HG03103 (cell line): Measurements from ENCODE around the gene MED22.
A peak's percentile ranks its signal among the peaks of the same experiment; 100 is the strongest.
"Not testable (repeated sequence)": the region's sequence is repeated elsewhere in the genome, so short reads cannot be mapped to it uniquely, and the experiment has no call there.

Source experiments
- ATAC-seq: cut with Tn5 transposase; IDR thresholded peaks from one replicate; pipeline ENCODE4 v1.9.1; 2021; ENCODE audit warnings: low read depth; ENCODE audit not compliant: unreplicated experiment

The MED22 gene

GRCh38 chr9:133377280-133377679 is 29.3 kb upstream of the MED22 start:
- not testable (repeated sequence) for ATAC-seq

- peak; percentile 76 for ATAC-seq
Observed at GRCh38 chr9:133375724-133376654, 28.1 kb upstream of the MED22 start, which contains the start of the genes STKLD1 and SURF4. Gene STKLD1 (plus strand): TSS chr9:133376366. CDS start chr9:133376474, 108 bp downstream. Gene SURF4 (minus strand): TSS chr9:133376060. CDS start chr9:133375969, 91 bp downstream.

GRCh38 chr9:133375116-133375723 is 27.3 kb upstream of the MED22 start:
- no peak for ATAC-seq

GRCh38 chr9:133374612-133375115 is 26.7 kb upstream of the MED22 start:
- no peak for ATAC-seq

GRCh38 chr9:133372144-133372543 is 24.2 kb upstream of the MED22 start:
- no peak for ATAC-seq

GRCh38 chr9:133371261-133371711 is 23.4 kb upstream of the MED22 start:
- ATAC-seq = no peak

GRCh38 chr9:133370685-133371084 is 22.8 kb upstream of the MED22 start:
- ATAC-seq = no peak

GRCh38 chr9:133369933-133370332 is 22.0 kb upstream of the MED22 start:
- no peak for ATAC-seq

- no peak for ATAC-seq
Observed at GRCh38 chr9:133369422-133369821, 21.5 kb upstream of the MED22 start.

GRCh38 chr9:133368249-133368881 is 20.4 kb upstream of the MED22 start:
- no peak for ATAC-seq

GRCh38 chr9:133367778-133368177 is 19.8 kb upstream of the MED22 start:
- no peak for ATAC-seq

GRCh38 chr9:133367221-133367620 is 19.3 kb upstream of the MED22 start:
- ATAC-seq = no peak

GRCh38 chr9:133366435-133366834 is 18.5 kb upstream of the MED22 start:
- ATAC-seq = no peak

GRCh38 chr9:133362359-133363044 is 14.6 kb upstream of the MED22 start:
- ATAC-seq = no peak

- no peak for ATAC-seq
Observed at GRCh38 chr9:133361507-133362092, 13.7 kb upstream of the MED22 start.

GRCh38 chr9:133360400-133361393 is 12.8 kb upstream of the MED22 start:
- ATAC-seq = no peak

- no peak for ATAC-seq
Observed at GRCh38 chr9:133359399-133360175, 11.7 kb upstream of the MED22 start.

- no peak for ATAC-seq
Observed at GRCh38 chr9:133357656-133358055, 9.7 kb upstream of the MED22 start.
